HG02571 (cell line): ENCODE results near the gene HMX1.

Experiments used
- ATAC-seq: cut with Tn5 transposase; IDR thresholded peaks from one replicate; pipeline ENCODE4 v1.9.1; 2021; ENCODE audit warnings: mild to moderate bottlenecking, moderate library complexity; ENCODE audit not compliant: unreplicated experiment

Gene HMX1

DNA sequence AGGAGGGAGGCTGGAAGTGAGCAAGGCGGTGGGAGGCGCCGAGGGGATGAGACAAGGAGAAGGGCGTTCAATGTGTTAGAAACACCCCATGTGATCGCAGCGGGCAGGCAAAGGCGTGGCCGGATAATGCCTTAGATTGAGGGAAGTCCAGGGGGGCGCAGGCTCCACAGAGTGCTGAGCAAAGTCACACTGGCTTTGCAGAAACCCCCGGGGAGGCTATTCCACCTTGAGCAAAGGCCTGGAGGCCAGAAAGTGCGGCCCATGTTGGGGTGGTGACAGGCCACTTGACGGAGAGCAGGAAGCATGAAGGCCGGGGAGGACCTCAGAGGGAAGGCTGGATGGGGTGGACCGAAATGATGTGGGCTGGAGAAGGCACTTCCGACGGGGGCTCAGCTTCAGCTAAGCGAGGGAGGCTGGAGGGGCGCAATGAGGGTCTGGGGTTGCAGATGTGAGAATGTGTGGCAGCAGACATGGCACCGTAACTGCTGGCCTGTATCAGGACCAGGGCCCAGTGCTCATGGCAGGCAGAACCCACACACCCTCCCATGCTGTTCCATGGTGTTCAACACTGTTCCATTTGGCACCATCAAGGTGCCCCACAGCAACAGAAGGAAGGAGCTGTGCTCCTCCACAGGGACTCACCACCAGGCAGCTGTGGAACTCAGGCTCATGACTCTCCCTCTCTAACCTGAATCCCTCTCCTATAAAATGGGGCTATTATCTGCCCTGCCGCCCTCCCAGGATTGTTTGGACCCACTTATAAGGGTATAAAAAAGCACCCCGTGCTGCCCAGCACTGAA lies 50.3 kb downstream of the HMX1 start:
- ATAC-seq, result no peak

DNA sequence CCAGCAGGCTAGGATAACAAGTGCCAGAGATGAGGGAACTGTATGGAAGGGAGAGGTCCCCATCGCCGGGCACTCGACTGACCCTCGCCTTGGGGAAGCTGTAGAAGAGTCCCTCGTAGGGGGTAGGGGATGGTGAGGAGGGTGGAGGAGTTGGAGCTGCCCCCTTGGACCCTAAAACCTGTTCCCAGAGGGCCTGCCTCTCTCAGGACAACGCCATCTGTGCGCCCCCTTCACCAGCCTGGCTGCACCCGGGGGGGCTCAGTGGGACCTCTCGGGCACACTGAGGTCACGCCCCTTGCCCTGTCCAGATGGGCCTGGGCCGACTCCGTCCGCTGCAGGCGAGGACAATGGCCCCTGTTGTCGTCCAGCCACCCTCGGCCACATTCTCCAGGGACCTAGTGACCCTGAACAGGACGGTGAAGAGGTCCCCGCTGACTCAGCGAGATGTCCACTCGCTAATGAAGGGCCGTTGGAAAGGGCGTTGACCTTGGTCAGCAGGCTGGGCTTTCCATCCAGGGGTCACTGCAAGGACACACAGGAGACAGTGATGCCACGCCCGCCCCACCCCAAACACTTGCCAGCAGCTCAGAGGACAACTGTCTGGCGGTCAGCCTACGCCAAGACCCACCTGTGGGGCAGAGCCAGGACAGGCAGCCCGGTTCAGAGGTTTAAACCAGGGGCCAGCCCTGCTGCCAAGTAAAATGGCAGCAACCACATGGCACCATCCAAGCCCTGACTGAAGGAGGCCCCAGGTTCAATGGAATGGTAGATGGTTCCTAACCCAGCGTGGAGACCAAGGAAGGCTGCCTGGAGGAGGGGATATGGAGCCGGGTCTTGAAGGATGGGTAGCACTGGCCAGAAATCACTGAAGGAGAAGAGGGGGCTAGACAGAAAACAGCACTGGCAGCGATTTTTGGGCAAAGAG lies 51.2 kb downstream of the HMX1 start:
- ATAC-seq, result no peak

DNA sequence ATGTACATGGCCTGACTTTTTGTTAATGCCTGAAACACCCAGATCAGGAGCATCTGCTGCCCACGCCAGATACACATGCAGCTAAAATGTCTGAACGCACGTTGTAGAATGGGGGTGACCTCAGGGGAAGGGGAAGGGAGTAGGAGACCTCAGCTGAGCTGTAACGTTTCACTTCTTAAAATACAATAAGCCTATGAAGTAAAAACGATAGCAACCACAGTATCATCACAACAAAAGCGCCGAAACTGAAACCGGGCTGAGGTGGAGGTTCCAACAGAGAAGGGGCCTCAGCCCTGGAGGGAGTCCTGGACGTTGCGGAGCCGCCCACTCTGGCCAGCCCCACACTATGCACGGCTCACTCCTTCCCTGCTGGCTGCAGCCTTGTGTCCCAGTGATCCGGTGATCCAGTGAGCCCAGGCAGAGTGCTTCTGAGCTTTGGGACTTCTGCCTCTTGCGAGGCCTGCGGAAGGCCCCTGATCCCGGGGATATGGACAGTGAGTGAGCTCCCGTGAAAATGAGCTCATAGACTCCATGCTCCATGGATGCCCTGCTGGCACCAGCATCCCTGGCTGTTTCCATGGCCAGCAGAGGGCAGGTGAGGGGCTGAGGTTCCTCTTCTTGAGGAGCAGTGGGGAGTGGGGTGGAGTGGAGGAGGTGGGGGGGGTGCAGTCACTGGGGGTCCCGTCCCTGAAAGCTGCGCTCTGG lies 52.0 kb downstream of the HMX1 start:
- no peak for ATAC-seq

DNA sequence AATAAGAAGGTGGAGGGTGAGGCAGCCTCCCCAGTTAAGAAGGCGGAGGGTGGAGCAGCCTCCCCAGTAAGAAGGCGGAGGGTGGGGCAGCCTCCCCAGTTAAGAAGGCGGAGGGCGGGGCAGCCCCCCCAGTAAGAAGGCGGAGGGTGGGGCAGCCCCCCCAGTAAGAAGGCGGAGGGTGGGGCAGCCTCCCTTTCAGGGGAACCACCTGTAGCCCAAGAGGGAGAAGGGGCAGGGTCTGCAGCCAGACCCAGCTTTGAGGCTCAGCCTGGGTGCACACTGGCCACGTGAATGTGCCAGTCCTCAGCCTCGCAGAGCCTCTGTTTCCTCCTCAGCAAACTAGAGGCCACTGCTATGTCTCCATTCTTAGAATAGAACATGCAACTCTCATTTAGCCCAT lies 52.6 kb downstream of the HMX1 start:
- no peak for ATAC-seq

DNA sequence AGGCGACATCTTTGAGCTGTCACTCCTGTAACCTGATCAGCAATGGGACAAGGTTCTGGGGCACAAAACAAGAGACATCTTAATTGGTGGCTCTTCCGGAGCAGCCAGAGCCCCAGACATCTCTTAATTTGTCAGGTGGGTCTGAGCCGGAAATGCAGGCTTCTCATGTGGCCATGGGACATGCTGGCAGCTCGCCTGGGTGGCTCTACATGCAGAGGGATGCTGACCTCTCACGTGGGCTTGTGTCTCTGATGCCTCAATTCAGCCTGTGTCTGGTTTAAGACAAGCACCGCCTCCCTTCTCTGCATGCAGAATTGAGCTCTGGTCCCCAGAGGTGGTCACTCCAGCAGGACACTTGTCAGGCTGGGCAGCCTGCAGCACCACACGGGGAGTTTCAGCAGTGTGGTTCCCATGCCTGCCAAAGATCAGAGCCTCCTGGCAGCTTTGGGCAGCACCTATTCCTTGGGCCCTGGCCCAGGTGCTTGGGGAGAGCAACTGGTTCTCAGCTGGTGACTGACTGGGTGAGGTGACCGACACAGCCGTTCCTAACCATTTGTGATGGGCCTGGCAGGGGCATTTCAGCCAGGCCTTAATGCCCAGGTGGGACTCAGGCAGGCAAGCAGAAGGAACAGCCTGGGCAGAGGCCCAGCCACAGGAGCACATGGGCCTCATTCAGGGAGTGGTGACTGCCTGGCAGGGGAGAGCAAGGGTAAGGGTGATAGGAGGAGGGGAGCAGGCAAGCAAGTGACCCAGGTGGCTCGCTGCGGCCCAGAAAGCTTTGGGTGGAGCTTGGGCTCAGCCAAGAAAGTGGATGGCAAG lies 53.4 kb downstream of the HMX1 start:
- no peak for ATAC-seq

DNA sequence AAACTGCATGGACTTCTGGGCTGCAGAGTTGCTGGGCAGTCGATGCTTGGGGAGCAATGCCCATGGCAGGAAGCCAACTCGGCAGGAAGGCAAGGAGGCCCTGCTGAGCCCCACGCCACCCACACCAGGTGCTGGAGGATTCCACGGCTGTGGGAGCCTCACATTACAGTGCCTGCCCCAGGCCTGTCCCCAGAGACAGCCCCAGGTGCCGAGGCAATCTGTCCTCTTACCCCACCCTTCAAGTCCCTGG lies 53.9 kb downstream of the HMX1 start:
- no peak for ATAC-seq

DNA sequence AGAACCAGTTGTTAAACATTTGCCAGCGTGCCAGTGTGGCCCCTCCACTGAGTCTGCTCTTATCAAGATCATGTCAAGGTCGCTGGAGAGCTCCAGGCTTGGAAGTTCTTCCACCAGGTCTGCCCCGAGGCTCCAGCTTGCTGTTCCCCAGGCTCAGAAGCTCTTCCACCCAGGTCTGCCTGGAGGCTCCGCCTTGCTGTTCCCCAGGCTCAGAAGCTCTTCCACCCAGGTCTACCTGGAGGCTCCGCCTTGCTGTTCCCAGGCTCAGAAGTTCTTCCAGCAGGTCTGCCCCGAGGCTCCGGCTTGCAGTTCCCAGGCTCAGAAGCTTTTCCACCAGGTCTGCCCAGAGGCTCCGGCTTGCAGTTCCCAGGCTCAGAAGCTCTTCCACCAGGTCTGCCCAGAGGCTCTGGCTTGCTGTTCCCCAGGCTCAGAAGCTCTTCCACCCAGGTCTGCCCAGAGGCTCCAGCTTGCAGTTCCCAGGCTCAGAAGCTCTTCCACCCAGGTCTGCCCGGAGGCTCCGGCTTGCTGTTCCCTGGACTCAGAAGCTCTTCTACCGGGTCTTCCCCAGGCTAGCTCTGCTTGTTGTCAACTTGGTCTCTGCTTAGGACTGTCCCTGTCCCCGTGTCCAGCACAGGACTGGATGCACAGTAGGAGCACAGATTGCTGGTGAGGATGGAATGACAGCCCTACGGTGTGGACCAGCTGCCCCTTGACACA lies 54.4 kb downstream of the HMX1 start:
- ATAC-seq, result no peak
